Body of pancreas (tissue), 4 donors: Measurements from ENCODE around the gene SNAPC4. TPM values are rescaled to one million over a fixed set of nuclear protein-coding genes. Genes with fewer than 3 reads are reported as not detected.

Experiments used
- ATAC-seq: fragments of 150-250 bp; one replicate; pipeline ENCODE4 v1.9.1; 2016
- DNase-seq, 4 donors: peaks; one replicate each; pipeline ENCODE4 v3.0.0-alpha.2; 2019
- H3K27ac ChIP-seq, 4 donors: fragments of 200-600 bp; sonication (generic); 1 replicate in 3 of 4; 2 replicates in 1 of 4; pipeline versions ENCODE4 v1.5.1 to v1.6.1; 2016 to 2019; ENCODE audit warnings: mild to moderate bottlenecking in 1 of 4, mixed read lengths in 1 of 4, moderate library complexity in 1 of 4
- H3K27me3 ChIP-seq, 2 donors: fragments of 200-600 bp; sonication (generic); one replicate each; pipeline ENCODE4 v1.6.0; 2016; ENCODE audit warnings: mild to moderate bottlenecking in 1 of 2
- H3K36me3 ChIP-seq, 2 donors: fragments of 200-600 bp; sonication (generic); replicated peaks in 1 of 2; 2 replicates each; pipeline ENCODE4 v1.5.1; 2016; ENCODE audit warnings: low read depth in 2 of 2; ENCODE audit not compliant: insufficient read depth in 1 of 2
- H3K4me1 ChIP-seq: fragments of 200-600 bp; sonication (generic); one replicate; pipeline ENCODE4 v1.6.0; 2016
- H3K4me3 ChIP-seq, 2 donors: fragments of 200-600 bp; sonication (generic); 1 replicate in 1 of 2; 2 replicates in 1 of 2; pipeline ENCODE4 v1.5.1; 2016 to 2019
- H3K9me3 ChIP-seq, 3 donors: fragments of 200-600 bp; sonication (generic); 1 replicate in 2 of 3; 2 replicates in 1 of 3; pipeline ENCODE4 v1.5.1; 2016
- POLR2A ChIP-seq, 3 donors: fragments of 450-650 bp; IDR thresholded peaks; one replicate each; pipeline ENCODE4 v1.6.1; 2016; ENCODE audit warnings: antibody characterized with exemption in 3 of 3, mild to moderate bottlenecking in 2 of 3
- WGBS, 2 donors: methylation state at CpG; one replicate each; pipeline ENCODE4 v1.1.5; 2017; 5-methylcytosine and 5-hydroxymethylcytosine counted together
- intact Hi-C: fragments of 100-400 bp; cut with DNase I; formaldehyde crosslinking; loops from one replicate; pipeline ENCODE4 v1.15.1; 2023
- total RNA-seq, 2 donors: library from RNA; depleted of rRNA; stranded (reverse); fragments of >200 nt; gene quantifications; one replicate each; pipeline ENCODE4 v1.1.0, GENCODE V29; 2016
- TF ChIP-seq, protein P1 (sequence below), 7 experiments: fragments of 450-650 bp in 4 of 7; fragments of 200-600 bp in 3 of 7; sonication (generic) in 3 of 7; IDR thresholded peaks; one replicate each; pipeline ENCODE4 v1.5.1; 2016 to 2019; ENCODE audit warnings: antibody characterized with exemption in 7 of 7

SNAPC4 gene
- total RNA-seq, 2 donors from 2014 or later = 8.8 to 19.1 TPM

DNA sequence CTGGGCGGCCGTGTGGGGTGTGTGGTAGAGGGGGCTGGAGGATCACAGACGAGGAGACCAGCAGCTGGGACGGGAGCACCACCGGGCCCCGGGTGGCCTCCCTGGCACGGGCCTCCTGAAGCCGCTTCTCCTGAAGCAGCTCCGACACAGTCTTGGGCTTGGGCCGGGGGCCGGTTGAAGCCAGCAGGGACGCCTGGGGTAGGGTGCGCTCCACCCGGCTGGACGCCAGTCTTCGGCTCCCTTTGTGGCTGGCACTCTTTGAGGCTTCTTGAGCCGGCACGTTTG is 21.0 kb downstream of the SNAPC4 start:
- no peak overlapping the region for H3K4me3 ChIP-seq
- H3K27me3 ChIP-seq = no peaks in the 10 kb centered on the region
- ATAC-seq = no peak
- H3K9me3 ChIP-seq = no peaks in the 10 kb centered on the region
- TF ChIP-seq, protein P1, sequence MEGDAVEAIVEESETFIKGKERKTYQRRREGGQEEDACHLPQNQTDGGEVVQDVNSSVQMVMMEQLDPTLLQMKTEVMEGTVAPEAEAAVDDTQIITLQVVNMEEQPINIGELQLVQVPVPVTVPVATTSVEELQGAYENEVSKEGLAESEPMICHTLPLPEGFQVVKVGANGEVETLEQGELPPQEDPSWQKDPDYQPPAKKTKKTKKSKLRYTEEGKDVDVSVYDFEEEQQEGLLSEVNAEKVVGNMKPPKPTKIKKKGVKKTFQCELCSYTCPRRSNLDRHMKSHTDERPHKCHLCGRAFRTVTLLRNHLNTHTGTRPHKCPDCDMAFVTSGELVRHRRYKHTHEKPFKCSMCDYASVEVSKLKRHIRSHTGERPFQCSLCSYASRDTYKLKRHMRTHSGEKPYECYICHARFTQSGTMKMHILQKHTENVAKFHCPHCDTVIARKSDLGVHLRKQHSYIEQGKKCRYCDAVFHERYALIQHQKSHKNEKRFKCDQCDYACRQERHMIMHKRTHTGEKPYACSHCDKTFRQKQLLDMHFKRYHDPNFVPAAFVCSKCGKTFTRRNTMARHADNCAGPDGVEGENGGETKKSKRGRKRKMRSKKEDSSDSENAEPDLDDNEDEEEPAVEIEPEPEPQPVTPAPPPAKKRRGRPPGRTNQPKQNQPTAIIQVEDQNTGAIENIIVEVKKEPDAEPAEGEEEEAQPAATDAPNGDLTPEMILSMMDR (IDR thresholded peaks at IDR 0.05) = no peak
- TF ChIP-seq POLR2A (IDR thresholded peaks at IDR 0.05) = no peak
- WGBS, 2 donors = 80 to 91% methylated on average over 4 to 18 of the region's 18 CpGs
- no peaks in the 10 kb centered on the region for H3K4me1 ChIP-seq
- no peak overlapping the region for H3K27ac ChIP-seq
- intact Hi-C loops = no loop called here
- peaks cover 4 to 10% of the 10 kb centered on the region in 2 donors for H3K36me3 ChIP-seq
- no peak for DNase-seq

DNA sequence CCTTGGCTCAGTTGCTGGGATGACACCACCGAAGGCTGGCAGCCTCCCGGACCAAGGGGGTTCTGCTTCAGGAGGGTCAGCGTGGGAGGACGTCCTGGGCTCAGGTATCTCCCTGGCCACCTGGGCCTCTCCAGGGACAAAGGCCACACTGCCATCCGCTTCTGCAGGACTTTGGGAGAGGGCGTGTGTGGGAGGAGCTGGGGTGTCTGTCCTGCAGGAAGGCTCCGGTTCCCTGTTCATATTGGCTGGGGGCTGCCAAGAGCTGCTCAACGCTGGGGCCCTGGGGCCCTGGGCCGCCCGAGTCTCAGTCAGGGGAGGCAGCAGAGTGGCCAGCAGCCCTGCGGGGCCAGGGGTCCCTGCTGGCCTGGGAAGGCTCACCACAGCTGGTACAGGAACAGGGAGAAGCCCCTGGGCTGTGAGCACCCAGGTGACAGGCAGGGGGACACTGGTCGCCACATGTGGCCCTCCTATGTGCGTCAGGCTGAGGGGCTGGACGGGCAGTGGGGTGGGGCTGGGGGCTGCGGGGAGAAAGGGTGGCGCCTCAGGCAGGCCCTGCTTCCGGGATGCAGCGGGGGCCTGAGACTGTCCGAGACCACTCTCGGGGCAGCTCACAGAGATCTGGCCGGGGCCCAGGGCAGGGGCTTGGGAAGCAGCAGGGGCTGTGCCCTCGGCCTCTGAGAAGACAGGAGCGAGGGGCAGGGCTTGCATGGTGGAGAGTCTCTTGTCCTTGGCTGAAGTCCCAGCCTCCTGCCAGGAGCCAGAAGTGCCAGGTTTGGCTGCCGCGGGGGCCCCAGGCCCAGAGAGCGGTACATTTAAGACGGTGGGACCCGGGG is 21.6 kb downstream of the SNAPC4 start:
- ATAC-seq = no peak
- TF ChIP-seq POLR2A (IDR thresholded peaks at IDR 0.05) = no peak
- TF ChIP-seq, protein P1 (IDR thresholded peaks at IDR 0.05) = no peak
- Histone ChIP-seq H3K27ac (no peak overlapping the region), H3K36me3 (peaks cover 4 to 9% of the 10 kb centered on the region in 2 donors), H3K4me3 (no peak overlapping the region), H3K4me1 (peaks cover 4% of the 10 kb centered on the region), H3K27me3 (no peaks in the 10 kb centered on the region), H3K9me3 (no peaks in the 10 kb centered on the region)
- intact Hi-C loops = no loop called here
- WGBS, 2 donors = 79 to 88% methylated on average over 15 to 25 of the region's 28 CpGs
- DNase-seq = no peak

GRCh38 chr9:136377341-136378169 is 22.4 kb downstream of the SNAPC4 start:
- H3K4me3 ChIP-seq = no peak overlapping the region
- H3K27ac ChIP-seq = no peak overlapping the region
- 83 to 94% methylated on average over 7 to 26 of the region's 32 CpGs for WGBS, 2 donors
- no peaks in the 10 kb centered on the region for H3K27me3 ChIP-seq
- H3K36me3 ChIP-seq = peaks cover under 1 to 4% of the 10 kb centered on the region in 2 donors
- DNase-seq = no peak
- H3K4me1 ChIP-seq = peaks cover 12% of the 10 kb centered on the region
- intact Hi-C loops = no loop called here
- H3K9me3 ChIP-seq = no peaks in the 10 kb centered on the region
- no peak for TF ChIP-seq POLR2A (IDR thresholded peaks at IDR 0.05)
- TF ChIP-seq, protein P1 (IDR thresholded peaks at IDR 0.05) = no peak
- ATAC-seq = no peak

GRCh38 chr9:136376457-136376856 is 23.5 kb downstream of the SNAPC4 start:
- no peak for DNase-seq
- TF ChIP-seq POLR2A (IDR thresholded peaks at IDR 0.05) = no peak
- TF ChIP-seq, protein P1 (IDR thresholded peaks at IDR 0.05) = no peak
- peaks cover 0 to 4% of the 10 kb centered on the region in 2 donors for H3K36me3 ChIP-seq
- H3K9me3 ChIP-seq = no peaks in the 10 kb centered on the region
- 40 to 81% methylated on average over 1 to 8 of the region's 8 CpGs for WGBS, 2 donors
- ATAC-seq = no peak
- no peaks in the 10 kb centered on the region for H3K27me3 ChIP-seq
- intact Hi-C loops = no loop called here
- H3K4me3 ChIP-seq = no peak overlapping the region
- peaks cover 18% of the 10 kb centered on the region for H3K4me1 ChIP-seq
- H3K27ac ChIP-seq = no peak overlapping the region
